Nephron (organoid): ENCODE data around the gene RNASEH2A.

Experiments used
- H3K27ac Mint-ChIP-seq, 3 experiments: 2 replicates each; pipeline ENCODE4 v1.8.0; 2020; ENCODE audit warnings: mixed read lengths in 3 of 3, mild to moderate bottlenecking in 2 of 3, moderate library complexity in 1 of 3
- H3K27me3 Mint-ChIP-seq: 2 replicates; pipeline ENCODE4 v1.8.0; 2021; ENCODE audit warnings: low read depth, mild to moderate bottlenecking, moderate library complexity, mixed read lengths
- H3K36me3 Mint-ChIP-seq: 2 replicates; pipeline ENCODE4 v1.8.0; 2020; ENCODE audit warnings: low read depth, mixed read lengths
- H3K4me1 Mint-ChIP-seq: 2 replicates; pipeline ENCODE4 v1.8.0; 2020; ENCODE audit warnings: mixed read lengths
- H3K4me3 Mint-ChIP-seq, 3 experiments: 2 replicates each; pipeline ENCODE4 v1.8.0; 2020; ENCODE audit warnings: mild to moderate bottlenecking in 3 of 3, mixed read lengths in 3 of 3, moderate library complexity in 2 of 3
- H3K9me3 Mint-ChIP-seq: 2 replicates; pipeline ENCODE4 v1.8.0; 2020; ENCODE audit warnings: mixed read lengths
- TF ChIP-seq, protein P1 (sequence below), 3 experiments: fragments of 200-600 bp; sonication (generic); IDR thresholded peaks; one replicate each; pipeline ENCODE4 v1.5.0; 2021; ENCODE audit warnings: antibody characterized with exemption in 3 of 3; ENCODE audit not compliant: unreplicated experiment in 3 of 3

The RNASEH2A gene

DNA sequence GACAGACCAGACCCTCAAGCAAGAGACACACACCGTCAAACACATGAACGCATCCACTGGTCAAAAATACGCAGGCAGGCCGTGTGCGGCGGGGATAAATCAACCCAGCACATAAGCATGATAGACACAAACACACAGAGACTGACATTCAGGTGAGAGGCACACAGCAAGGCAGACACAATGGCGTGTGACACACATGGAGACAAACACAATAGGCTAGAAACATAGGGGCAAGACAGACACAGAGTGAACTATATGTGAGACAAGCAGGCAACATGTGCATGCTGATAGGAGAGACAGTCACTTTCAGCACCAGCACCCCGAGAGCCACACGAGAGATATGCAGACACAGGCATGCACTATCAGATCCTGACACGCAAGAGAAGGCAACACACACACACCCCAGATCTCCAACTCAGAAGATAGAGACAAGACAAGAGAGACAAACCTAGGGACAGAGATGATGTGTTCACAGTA, 22.0 kb upstream of the RNASEH2A start:
- no peak overlapping the region for H3K27ac Mint-ChIP-seq
- H3K4me1 Mint-ChIP-seq = peaks cover 28% of the 10 kb centered on the region
- TF ChIP-seq, protein P1, sequence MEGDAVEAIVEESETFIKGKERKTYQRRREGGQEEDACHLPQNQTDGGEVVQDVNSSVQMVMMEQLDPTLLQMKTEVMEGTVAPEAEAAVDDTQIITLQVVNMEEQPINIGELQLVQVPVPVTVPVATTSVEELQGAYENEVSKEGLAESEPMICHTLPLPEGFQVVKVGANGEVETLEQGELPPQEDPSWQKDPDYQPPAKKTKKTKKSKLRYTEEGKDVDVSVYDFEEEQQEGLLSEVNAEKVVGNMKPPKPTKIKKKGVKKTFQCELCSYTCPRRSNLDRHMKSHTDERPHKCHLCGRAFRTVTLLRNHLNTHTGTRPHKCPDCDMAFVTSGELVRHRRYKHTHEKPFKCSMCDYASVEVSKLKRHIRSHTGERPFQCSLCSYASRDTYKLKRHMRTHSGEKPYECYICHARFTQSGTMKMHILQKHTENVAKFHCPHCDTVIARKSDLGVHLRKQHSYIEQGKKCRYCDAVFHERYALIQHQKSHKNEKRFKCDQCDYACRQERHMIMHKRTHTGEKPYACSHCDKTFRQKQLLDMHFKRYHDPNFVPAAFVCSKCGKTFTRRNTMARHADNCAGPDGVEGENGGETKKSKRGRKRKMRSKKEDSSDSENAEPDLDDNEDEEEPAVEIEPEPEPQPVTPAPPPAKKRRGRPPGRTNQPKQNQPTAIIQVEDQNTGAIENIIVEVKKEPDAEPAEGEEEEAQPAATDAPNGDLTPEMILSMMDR (IDR thresholded peaks at IDR 0.05; ENCODE audit: unreplicated experiment in 3 of 3) = no peak
- no peaks in the 10 kb centered on the region for H3K27me3 Mint-ChIP-seq
- H3K9me3 Mint-ChIP-seq = no peaks in the 10 kb centered on the region
- H3K4me3 Mint-ChIP-seq = no peak overlapping the region
- no peaks in the 10 kb centered on the region for H3K36me3 Mint-ChIP-seq

DNA sequence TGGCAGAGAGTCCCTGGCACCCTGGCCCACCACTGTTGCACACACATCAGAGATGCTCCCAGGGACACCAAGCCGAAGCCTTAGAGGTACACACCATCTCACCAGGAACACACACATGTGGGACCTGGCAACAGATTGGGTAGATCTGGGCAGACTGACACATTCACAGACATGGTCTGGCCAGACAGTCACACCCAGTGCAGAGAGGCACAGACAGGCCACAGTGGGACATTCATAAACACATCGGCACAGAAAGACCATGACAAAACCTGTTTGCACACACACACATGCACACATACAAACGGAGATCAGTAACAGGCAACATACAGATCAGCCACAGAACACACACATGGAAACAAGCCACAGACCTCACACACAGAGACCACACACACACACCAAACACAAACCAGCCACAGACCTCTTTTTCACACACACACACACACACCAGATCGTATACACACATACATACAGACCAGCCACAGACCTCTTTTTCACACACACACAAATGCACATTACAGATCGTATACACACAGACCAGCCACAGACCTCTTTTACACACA, 21.4 kb upstream of the RNASEH2A start:
- H3K36me3 Mint-ChIP-seq = no peaks in the 10 kb centered on the region
- no peak overlapping the region for H3K27ac Mint-ChIP-seq
- H3K4me1 Mint-ChIP-seq = peaks cover 25% of the 10 kb centered on the region
- H3K27me3 Mint-ChIP-seq = no peaks in the 10 kb centered on the region
- TF ChIP-seq, protein P1 (IDR thresholded peaks at IDR 0.05; ENCODE audit: unreplicated experiment in 3 of 3) = no peak
- no peak overlapping the region for H3K4me3 Mint-ChIP-seq
- no peaks in the 10 kb centered on the region for H3K9me3 Mint-ChIP-seq

- Mint-ChIP-seq H3K4me1 (peaks cover 29% of the 10 kb centered on the region), H3K27me3 (no peaks in the 10 kb centered on the region), H3K4me3 (no peak overlapping the region), H3K9me3 (no peaks in the 10 kb centered on the region), H3K27ac (no peak overlapping the region), H3K36me3 (no peaks in the 10 kb centered on the region)
- TF ChIP-seq, protein P1 (IDR thresholded peaks at IDR 0.05; ENCODE audit: unreplicated experiment in 3 of 3) = no peak
Measured at GRCh38 chr19:12785431-12786031, 20.9 kb upstream of the RNASEH2A start.

DNA sequence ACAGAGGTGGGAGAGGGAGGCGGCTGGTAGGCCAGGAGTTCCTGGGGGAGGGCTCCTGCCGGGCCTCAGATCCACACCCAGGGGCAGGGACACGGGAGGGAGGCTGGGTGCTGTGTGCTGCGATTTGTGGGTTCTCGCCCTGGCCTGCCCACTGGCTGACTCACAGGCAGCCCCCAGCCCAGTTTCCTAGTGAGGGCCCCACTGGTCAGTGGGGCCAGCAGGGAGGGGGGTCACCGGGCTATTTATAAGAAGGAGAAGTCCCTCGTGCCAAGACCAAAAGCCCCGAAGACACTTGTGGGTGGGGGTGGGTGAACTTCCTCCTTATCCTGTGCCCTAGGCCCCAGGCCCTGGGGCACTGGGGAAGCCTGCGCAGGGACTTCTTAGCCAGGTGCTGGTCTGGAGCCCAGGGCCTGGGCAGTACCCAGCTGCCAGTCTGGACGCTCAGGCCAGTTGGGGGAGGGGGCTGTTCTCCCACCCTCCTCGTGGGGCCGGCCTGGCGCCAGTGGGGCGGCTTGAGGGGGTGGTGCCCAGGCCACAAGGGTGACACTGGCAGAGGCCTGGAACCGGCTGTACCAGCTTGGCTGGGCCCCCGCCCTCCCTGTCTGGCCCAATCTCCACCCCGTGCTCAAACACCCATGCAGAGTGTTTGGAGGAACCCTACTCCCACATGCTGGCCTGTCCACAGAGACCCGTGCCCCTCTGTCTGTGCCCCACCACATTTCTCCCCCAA, 20.1 kb upstream of the RNASEH2A start:
- Mint-ChIP-seq H3K36me3 (no peaks in the 10 kb centered on the region), H3K4me1 (peaks cover 35% of the 10 kb centered on the region), H3K27ac (peak overlapping the region in 2 of 3 experiments; percentile 44 to 100), H3K27me3 (no peaks in the 10 kb centered on the region), H3K9me3 (no peaks in the 10 kb centered on the region), H3K4me3 (no peak overlapping the region)
- TF ChIP-seq, protein P1 (IDR thresholded peaks at IDR 0.05; ENCODE audit: unreplicated experiment in 3 of 3) = no peak

DNA sequence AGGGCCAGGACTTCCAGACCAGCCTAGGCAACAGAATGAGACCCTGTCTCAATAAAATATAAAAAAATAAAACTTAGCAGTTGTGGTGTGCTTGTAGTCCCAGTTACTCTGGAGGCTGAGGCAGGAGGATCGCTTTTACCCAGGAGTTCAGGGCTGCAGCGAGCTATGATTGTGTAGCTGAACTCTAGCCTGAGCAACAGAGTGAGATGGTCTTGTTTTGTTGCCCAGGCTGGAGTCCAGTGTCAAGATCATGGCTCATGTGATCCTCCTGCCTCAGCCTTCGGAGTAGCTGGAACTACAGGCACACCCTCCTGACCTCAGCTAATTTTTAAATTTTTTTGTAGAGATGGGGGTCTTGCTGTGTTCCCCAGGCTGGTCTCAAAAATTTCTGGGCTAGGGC, 19.4 kb upstream of the RNASEH2A start:
- H3K4me1 Mint-ChIP-seq = peaks cover 34% of the 10 kb centered on the region

More for the DNA sequence above, 19.4 kb upstream of the RNASEH2A start:
- Mint-ChIP-seq H3K4me3 (no peak overlapping the region), H3K9me3 (no peaks in the 10 kb centered on the region), H3K27me3 (no peaks in the 10 kb centered on the region), H3K36me3 (no peaks in the 10 kb centered on the region), H3K27ac (peak overlapping the region; percentile 68 to 100 (median 99))
- TF ChIP-seq, protein P1 (IDR thresholded peaks at IDR 0.05; ENCODE audit: unreplicated experiment in 3 of 3) = no peak
